DMS 273 (cell line): ENCODE measurements around the gene RHOA.

Experiments
- DNase-seq: peaks from one replicate; lab custom pipeline; 2025; ENCODE audit not compliant: unreplicated experiment; lab: John Stamatoyannopoulos, UW

The RHOA gene

DNA sequence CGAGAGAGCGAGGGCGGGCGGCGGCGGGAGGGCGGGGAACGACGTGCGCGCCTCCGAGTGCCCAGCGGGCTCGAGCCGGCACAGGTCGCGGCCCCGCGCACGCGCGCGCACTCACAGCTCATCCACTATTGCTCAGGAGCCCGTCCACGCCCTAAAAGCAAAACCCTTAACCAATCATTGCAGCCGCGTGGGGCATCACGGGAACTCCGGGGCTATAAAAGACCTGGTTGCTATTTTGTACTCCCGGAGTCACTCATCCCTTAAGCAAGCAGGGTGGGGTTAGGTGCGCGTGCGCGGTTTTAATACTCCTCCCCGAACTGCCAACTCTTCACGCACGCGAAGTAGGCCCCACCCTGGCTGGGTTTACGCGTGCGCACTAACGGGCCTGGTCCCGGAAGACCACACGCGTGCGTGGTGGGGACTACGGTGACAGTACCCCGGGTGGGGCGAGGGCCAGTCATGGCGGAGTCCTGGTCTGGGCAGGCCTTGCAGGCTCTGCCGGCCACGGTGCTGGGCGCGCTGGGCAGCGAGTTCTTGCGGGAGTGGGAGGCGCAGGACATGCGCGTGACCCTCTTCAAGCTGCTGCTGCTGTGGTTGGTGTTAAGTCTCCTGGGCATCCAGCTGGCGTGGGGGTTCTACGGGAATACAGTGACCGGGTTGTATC is at the start of gene RHOA, which contains the start of gene TCTA:
RHOA (minus strand) TSS at position 9 of the 664 bp plus-strand sequence. CDS start 36,387 bp downstream, outside the sequence.
TCTA (plus strand) TSS at position 456 of the 664 bp plus-strand sequence; CDS start at position 460, 4 bp downstream.
- peak; percentile 99 for DNase-seq

DNA sequence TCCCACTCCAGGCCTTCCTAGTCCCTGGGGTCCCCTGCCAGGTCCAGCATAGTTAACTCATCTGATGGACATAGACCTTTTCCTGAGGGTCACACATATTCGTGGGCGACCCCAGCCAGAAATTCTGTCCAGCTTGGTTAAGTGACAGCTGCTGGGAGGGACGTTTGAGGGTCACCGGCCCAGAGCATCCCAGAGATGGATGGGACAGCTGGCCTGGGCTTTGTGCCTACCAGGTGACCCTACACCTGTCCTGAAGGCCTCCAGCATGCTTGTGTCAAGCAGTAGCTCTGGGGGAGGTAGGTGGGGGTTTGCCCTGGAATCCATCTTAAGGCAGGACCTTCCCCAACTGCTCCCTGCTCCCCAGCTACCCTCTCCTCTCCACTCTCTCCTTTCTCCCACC is 49.2 kb upstream of the RHOA start:
- no peak for DNase-seq

DNA sequence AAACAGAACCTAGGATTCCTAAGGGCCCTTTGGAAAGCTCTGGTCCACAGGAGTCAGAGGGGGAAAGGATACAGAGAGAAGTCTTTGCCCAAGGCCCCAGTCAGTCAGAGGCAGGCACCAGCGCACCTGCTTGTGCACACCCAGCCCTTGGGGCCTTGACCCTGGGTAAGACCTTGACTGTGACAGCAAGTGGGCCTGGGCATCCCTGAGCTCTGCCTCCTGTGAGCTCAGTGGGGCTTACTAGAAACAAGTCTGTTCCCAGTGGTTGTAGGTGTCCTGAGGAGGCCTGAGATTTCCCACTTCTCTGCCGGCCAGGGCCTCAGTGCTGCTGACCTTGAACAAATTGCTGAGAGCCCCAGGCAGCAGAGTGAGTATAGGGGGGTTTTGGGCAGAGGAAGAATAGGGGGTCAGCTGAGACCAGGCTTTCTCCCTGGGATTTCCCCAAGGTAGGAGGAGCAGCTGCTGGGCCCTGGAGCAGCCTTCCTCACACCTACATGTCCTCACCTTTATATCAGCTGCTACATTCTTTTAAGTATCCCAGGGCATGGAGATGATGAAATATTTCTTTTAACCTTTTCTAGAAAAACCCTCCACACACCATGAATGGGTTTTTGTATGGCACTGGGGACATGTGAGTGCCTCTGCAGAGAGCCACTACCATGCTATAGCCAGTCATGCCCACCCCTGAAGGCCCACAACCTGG is 48.6 kb upstream of the RHOA start:
- DNase-seq: no peak

GRCh38 chr3:49456466-49456865 is 44.7 kb upstream of the RHOA start:
- DNase-seq: no peak

- DNase-seq: peak; percentile 17
Observed at GRCh38 chr3:49454898-49455681, 43.3 kb upstream of the RHOA start.

DNA sequence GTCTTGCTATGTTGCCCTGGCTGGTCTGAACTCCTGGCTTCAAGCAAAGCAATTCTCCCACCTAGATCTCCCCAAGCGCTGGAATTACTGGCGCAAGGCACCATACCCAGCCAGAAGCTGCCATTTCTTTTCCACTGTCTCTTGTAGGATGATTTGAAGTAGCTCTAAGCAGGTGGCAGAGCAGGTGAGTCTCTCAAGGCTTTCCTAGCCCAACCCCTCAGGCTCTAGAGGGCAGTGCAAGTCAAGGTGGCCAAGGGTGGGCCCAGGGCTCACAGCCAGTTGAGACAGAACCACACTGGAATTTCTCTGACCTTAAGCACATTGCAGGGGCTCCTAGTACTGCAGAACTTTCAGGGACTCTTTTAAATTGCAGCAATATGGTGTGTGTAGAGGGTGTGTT is 42.7 kb upstream of the RHOA start:
- DNase-seq: peak; percentile 36

DNA sequence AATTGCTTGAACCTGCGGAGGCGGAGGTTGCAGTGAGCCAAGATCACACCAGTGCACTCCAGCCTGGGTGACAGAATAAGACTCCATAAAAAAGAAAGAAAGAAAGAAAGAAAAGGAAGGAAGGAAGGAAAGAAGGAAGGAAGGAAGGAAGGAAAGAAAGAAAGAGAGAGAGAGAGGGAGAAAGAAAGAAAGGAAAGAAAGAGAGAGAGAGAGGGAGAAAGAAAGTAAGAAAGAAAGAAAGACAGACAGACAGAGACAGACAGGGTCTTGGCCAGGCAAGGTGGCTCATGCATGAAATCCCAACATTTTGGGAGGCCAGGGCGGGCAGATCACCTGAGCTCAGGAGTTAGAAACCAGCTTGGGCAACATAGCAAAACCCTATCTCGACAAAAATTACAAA is 41.8 kb upstream of the RHOA start:
- no peak for DNase-seq

DNA sequence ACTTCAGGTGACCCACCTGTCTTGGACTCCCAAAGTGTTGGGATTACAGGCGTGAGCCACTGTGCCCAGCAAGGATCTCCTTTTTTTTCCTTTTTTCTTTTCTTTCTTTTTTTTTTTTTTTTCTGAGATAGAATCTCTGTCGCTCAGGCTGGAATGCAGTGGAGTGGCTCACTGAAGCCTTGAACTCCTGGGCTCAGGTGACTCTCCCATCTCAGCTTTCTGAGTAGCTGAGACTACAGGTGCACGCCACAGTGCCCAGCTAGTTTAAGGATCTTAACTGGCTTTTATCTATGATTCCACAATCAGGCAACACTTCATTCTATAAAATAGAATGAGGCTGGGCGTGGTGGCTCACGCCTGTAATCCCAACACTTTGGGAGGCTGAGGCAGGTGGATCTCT is 33.6 kb upstream of the RHOA start:
- DNase-seq: no peak

- DNase-seq: no peak
Observed at GRCh38 chr3:49434731-49435130, 23.0 kb upstream of the RHOA start.

DNA sequence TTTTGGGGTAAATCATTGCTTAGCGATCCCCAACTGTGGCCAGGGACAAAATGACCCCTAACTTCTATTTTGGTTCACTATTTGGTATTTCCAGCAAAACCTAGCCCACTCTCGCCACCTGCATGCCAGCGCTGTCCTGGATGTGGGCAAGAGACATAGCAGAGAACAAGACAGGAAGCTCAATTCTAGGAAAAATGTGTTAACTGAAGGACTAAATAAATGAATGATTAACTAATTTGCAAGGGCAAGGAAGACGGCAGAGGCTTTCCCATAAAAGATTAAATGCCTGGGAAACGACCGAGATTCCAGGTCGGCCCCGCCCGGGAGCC is 16.9 kb upstream of the RHOA start:
- no peak for DNase-seq

DNA sequence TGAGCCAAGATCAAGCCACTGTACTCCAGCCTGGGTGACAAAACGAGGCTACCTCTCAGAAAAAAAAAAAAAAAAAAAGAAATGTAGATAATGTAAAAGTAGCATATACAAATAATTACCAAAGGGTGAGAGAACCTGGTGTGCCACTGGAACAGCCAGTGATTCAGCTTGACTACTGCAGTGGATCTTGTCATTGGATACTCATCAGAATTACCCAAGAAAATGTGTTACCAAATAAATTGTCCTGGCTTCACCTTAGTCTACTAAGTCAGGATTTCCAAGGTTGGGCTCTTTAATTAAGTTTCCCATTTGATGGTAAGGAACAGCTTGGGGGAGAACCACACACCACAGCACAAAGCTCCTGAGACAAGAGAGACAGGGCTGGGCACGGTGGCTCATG is 15.8 kb upstream of the RHOA start:
- no peak for DNase-seq

GRCh38 chr3:49424816-49425215 is 13.0 kb upstream of the RHOA start:
- DNase-seq: no peak

DNA sequence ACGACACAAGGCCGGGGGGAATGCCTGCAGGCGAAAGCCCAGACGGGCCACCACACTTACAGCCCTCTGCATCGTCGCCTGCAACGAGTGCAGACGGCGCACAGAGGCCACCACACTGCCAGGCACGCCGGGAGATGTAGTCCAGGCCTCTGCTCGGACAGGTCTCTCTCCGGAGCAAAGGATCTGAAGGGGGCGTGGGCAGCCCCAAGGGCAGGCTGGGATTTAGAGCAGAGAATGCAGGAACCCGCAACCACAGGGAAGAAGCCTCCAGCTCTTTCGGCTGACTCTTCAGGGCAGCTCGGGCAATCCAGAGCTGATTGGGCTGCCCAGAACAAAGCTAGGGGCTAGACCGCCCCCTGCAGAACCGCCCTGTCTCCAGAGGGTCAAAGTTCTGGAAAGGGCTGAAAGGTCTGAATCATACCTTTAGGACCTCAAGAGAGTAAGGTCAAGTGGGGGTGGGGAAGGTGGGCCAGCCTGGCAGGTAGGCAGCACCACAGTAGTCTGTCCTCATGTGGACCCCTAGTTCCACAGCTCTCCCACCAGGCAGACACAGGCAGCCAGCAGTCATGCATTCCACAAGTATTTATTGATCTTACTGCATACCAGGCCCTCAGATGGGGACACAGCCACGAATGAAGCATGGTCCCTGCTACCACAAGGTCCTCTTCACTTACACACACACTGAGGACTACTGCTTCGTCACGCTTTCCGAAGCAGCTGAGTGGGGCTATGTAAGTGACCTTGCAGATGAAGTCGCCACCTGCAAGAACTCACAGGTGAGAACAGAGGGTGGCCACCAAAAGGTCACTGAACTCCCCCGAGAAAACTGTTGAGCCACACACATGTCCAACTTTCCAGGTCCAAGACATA is 10.8 kb upstream of the RHOA start, which contains the start of gene AMT:
AMT (minus strand) TSS at position 95 of the 870 bp plus-strand sequence; CDS start at position 72, 23 bp downstream.
- no peak for DNase-seq

DNA sequence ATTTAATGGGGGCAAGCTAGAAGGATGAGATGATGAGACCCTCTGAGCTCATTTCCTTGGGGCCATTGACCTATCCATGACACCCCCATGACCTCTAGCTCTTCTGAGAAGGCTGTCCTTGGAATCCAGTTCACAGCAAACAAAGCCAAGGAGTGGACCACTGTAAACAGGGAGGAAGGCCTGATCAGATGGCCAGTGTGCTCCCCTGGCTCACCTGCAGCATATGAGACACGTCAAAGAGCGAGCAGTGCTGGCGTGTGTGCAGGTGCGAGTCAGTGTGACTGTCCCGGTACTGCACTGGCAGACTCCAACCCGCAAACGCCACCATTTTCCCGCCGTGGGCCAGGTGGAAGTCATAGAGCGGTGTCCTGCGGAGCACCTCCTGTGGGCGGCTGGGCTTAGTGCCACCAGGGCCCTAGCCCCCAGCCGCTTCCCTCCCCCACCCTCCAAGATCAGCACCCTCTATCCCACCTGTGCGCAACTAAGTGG is 10.2 kb upstream of the RHOA start:
- no peak for DNase-seq

DNA sequence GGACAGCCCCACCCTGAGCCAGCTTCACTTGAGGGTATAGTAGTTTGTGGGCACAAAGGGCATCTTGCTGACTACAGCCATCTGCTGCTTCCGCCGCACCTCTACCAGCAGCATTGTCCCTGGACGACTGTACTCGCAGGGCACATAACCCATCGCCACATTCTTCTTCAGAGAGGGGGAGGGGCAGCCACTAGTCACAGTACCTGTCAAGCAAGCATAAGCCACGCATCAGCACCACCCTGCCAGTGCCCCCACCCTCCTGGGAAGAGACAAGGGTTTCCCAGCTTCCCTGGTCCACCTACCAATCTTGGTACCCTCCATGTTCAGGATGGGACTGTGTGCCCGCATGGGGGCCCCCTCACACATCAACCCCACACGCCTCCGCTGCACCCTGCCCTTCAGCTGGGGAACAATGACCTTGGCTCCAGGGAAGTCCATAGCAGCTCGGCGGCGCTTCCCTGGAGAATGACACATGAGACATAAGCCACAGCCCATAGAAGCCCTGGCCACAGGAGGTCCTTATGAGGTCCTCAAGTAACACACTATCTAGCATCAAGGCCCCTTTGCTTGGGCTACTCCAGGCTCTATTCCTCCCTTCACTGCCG is 5.8 kb upstream of the RHOA start:
- no peak for DNase-seq

- DNase-seq: no peak
Observed at GRCh38 chr3:49416867-49417266, 5.1 kb upstream of the RHOA start.

DNA sequence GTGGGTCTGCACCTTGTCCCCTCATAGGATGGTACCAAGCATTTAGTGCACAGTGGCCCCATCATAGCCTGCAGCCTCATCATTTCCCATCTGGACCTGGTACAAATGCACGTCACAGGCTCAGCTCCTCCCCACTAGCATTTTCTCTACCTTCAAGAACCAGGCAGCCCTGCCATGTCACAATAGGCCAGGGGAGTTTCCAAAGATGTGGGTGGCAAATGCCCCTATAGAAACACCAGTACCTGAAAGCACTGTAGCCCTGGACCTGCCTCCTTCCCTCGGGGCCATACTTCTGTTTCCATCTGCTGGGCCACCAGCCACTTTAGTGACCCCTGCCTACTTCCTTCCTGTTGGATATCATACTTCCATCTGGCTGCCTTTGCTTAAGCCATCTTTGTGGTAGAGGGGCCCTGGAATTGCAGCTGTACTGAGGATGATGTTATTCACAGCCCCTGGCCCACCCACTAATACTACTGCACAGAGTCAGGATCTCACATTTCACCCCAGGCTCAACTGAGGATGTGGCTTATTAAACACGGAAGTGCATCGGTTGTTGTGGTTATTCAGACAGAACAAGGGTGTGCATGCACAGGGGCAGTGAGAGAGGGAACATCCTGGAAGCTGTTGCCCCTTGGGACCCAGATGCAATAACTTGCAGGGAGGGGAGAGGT is 4.3 kb upstream of the RHOA start:
- no peak for DNase-seq

DNA sequence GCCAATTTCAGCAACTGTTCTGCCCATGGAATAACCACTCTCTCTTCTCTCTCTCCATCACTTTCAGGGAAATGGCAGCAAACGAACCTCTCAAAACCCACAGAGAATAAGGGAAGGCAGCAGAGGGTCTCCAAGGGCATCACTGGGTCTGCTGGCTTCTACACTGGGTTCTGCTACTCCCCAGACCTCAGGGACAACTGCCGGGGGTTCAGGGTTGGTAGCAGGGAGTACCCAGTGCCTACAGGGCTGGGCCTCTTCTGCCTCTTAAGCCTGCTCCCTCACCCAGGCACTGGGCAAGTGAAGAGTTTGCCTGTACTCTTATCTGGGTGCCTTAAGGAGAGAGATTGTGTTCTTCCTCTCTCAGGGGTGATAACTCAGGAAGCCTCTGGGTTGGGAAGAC is 3.0 kb upstream of the RHOA start:
- no peak for DNase-seq

- no peak for DNase-seq
Observed at GRCh38 chr3:49413338-49413734, 1.6 kb upstream of the RHOA start.
